ENCODE data around the gene HDAC9. TPM values are rescaled to one million over a fixed set of nuclear protein-coding genes. Genes with fewer than 3 reads are reported as not detected.

The HDAC9 gene
- total RNA-seq, 1 experiment from 2014 or later = 17.1 TPM

DNA sequence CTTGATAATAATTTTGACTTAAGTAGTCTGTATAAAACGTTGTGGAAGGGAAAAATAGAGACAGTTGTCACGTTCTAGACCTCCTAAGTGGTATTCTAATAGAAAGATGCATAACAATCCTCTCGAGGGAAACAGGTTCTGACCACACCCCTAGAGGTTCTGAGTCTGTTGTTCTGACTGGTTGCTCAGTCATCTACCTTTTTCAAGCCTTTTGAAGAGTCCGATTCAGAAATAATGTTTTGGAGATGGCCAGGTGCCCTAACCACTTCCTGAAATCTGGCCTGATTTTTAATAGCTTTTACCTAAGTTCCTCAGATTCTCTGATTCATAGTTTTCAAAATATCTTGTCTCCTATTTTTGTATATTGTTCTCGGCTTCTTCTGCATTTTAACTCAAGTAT is 175.6 kb downstream of the HDAC9 start:
- Histone ChIP-seq H3K27me3 (ENCODE audit: control insufficient read depth, insufficient read depth, low read length) (no peaks in the 10 kb centered on the region), H3K4me3 (ENCODE audit: low read depth in 2 of 2, low read length in 2 of 2) (no peak overlapping the region), H3K36me3 (ENCODE audit: control insufficient read depth, insufficient read depth, low read length) (no peaks in the 10 kb centered on the region), H3K4me1 (ENCODE audit: control insufficient read depth, insufficient read depth, low read length) (peaks cover 12% of the 10 kb centered on the region; the same call in 1 of the 2 replicates), H3K27ac (ENCODE audit: low read length) (no peak overlapping the region), H3K9me3 (ENCODE audit: control insufficient read depth, insufficient read depth, low read depth, low read length) (no peaks in the 10 kb centered on the region)
- intact Hi-C loops (cut with micrococcal nuclease; ENCODE audit: unreplicated experiment) (no loop called here), in situ Hi-C loops (cut with HindIII; ENCODE audit: low pct_unique_long_range_greater_than_20kb, low sequenced_read_pairs) (no loop called here)
- POLR2A ChIA-PET = no interaction called here
- BruUV-seq (replicated peaks) = no TSS peak
- ATAC-seq = no peak
- DNase-seq (ENCODE audit: low read depth, low spot score) = no peak
- CTCF ChIA-PET = no interaction called here
- TF ChIP-seq TCF7L2 (IDR thresholded peaks at IDR 0.05; ENCODE audit: low read depth, low read length) = no peak
- TF ChIP-seq, protein P1, sequence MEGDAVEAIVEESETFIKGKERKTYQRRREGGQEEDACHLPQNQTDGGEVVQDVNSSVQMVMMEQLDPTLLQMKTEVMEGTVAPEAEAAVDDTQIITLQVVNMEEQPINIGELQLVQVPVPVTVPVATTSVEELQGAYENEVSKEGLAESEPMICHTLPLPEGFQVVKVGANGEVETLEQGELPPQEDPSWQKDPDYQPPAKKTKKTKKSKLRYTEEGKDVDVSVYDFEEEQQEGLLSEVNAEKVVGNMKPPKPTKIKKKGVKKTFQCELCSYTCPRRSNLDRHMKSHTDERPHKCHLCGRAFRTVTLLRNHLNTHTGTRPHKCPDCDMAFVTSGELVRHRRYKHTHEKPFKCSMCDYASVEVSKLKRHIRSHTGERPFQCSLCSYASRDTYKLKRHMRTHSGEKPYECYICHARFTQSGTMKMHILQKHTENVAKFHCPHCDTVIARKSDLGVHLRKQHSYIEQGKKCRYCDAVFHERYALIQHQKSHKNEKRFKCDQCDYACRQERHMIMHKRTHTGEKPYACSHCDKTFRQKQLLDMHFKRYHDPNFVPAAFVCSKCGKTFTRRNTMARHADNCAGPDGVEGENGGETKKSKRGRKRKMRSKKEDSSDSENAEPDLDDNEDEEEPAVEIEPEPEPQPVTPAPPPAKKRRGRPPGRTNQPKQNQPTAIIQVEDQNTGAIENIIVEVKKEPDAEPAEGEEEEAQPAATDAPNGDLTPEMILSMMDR (IDR thresholded peaks at IDR 0.05) = no peak

GRCh38 chr7:18675579-18675978 is 180.0 kb downstream of the HDAC9 start:
- ChIA-PET CTCF (no interaction called here), POLR2A (no interaction called here)
- Histone ChIP-seq H3K27me3 (ENCODE audit: control insufficient read depth, insufficient read depth, low read length) (no peaks in the 10 kb centered on the region), H3K4me3 (ENCODE audit: low read depth in 2 of 2, low read length in 2 of 2) (no peak overlapping the region), H3K4me1 (ENCODE audit: control insufficient read depth, insufficient read depth, low read length) (no peaks in the 10 kb centered on the region), H3K27ac (ENCODE audit: low read length) (no peak overlapping the region), H3K9me3 (ENCODE audit: control insufficient read depth, insufficient read depth, low read depth, low read length) (no peaks in the 10 kb centered on the region), H3K36me3 (ENCODE audit: control insufficient read depth, insufficient read depth, low read length) (no peaks in the 10 kb centered on the region)
- ATAC-seq (no peak), DNase-seq (ENCODE audit: low read depth, low spot score) (no peak)
- TF ChIP-seq, protein P2, sequence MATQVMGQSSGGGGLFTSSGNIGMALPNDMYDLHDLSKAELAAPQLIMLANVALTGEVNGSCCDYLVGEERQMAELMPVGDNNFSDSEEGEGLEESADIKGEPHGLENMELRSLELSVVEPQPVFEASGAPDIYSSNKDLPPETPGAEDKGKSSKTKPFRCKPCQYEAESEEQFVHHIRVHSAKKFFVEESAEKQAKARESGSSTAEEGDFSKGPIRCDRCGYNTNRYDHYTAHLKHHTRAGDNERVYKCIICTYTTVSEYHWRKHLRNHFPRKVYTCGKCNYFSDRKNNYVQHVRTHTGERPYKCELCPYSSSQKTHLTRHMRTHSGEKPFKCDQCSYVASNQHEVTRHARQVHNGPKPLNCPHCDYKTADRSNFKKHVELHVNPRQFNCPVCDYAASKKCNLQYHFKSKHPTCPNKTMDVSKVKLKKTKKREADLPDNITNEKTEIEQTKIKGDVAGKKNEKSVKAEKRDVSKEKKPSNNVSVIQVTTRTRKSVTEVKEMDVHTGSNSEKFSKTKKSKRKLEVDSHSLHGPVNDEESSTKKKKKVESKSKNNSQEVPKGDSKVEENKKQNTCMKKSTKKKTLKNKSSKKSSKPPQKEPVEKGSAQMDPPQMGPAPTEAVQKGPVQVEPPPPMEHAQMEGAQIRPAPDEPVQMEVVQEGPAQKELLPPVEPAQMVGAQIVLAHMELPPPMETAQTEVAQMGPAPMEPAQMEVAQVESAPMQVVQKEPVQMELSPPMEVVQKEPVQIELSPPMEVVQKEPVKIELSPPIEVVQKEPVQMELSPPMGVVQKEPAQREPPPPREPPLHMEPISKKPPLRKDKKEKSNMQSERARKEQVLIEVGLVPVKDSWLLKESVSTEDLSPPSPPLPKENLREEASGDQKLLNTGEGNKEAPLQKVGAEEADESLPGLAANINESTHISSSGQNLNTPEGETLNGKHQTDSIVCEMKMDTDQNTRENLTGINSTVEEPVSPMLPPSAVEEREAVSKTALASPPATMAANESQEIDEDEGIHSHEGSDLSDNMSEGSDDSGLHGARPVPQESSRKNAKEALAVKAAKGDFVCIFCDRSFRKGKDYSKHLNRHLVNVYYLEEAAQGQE (IDR thresholded peaks at IDR 0.05; ENCODE audit: insufficient read depth in 1 of 2, low read depth in 2 of 2, low read length in 1 of 2) = no peak
- TF ChIP-seq SIN3A (IDR thresholded peaks at IDR 0.05; ENCODE audit: borderline replicate concordance, insufficient read depth, low read depth, low read length) (no peak), TCF7L2 (IDR thresholded peaks at IDR 0.05; ENCODE audit: low read depth, low read length) (no peak), POLR2AphosphoS5 (IDR thresholded peaks at IDR 0.05; ENCODE audit: low read depth, low read length) (no peak)
- TF ChIP-seq, protein P1 (IDR thresholded peaks at IDR 0.05) = no peak
- intact Hi-C loops (cut with micrococcal nuclease; ENCODE audit: unreplicated experiment) (no loop called here), in situ Hi-C loops (cut with HindIII; ENCODE audit: low pct_unique_long_range_greater_than_20kb, low sequenced_read_pairs) (no loop called here)
- no TSS peak for BruUV-seq (replicated peaks)

- ATAC-seq (no peak), DNase-seq (ENCODE audit: low read depth, low spot score) (no peak)
- no peak overlapping the region for H3K4me3 ChIP-seq (ENCODE audit: low read depth in 2 of 2, low read length in 2 of 2)
- no peak for TF ChIP-seq SIN3A (IDR thresholded peaks at IDR 0.05; ENCODE audit: borderline replicate concordance, insufficient read depth, low read depth, low read length)
- POLR2A ChIA-PET = no interaction called here
- no peaks in the 10 kb centered on the region for H3K9me3 ChIP-seq (ENCODE audit: control insufficient read depth, insufficient read depth, low read depth, low read length)
- no TSS peak for BruUV-seq (replicated peaks)
- intact Hi-C loops (cut with micrococcal nuclease; ENCODE audit: unreplicated experiment) (no loop called here), in situ Hi-C loops (cut with HindIII; ENCODE audit: low pct_unique_long_range_greater_than_20kb, low sequenced_read_pairs) (no loop called here)
- H3K4me1 ChIP-seq (ENCODE audit: control insufficient read depth, insufficient read depth, low read length) = no peaks in the 10 kb centered on the region
- CTCF ChIA-PET = no interaction called here
- H3K27me3 ChIP-seq (ENCODE audit: control insufficient read depth, insufficient read depth, low read length) = no peaks in the 10 kb centered on the region
- H3K27ac ChIP-seq (ENCODE audit: low read length) = no peak overlapping the region
- H3K36me3 ChIP-seq (ENCODE audit: control insufficient read depth, insufficient read depth, low read length) = no peaks in the 10 kb centered on the region
These were observed 183.7 kb downstream of the HDAC9 start for GRCh38 chr7:18679261-18679660.
